K562 (cell line): Measurements from ENCODE around the gene CDKN2D. TPM values are rescaled to one million over a fixed set of nuclear protein-coding genes. Genes with fewer than 3 reads are reported as not detected.

Experiments used
- ATAC-seq: fragments of 200-7000 bp; cut with Tn5 transposase; 3 replicates; pipeline ENCODE4 v1.9.1; 2020; ENCODE audit warnings: moderate library complexity
- BruUV-seq: library from RNA; stranded (reverse); fragments of 400-500 nt; replicated peaks from 2 replicates; lab custom pipeline; 2021; lab: Mats Ljungman, UMichigan
- CTCF ChIA-PET: fragments of 300-600 bp; formaldehyde crosslinking; extraction: SDS; loops from one replicate; lab custom pipeline; 2021; ENCODE audit warnings: low intra/inter-chr PET ratio; lab: Yijun Ruan, JAX
- POLR2A ChIA-PET: fragments of 300-600, 350-650 bp; sonication (Branson Sonifier 250); formaldehyde crosslinking; extraction: SDS; loops from one replicate; lab custom pipeline; 2021; ENCODE audit warnings: antibody characterized with exemption, inconsistent platforms; lab: Yijun Ruan, JAX
- DNase-seq, 4 experiments: peaks; one replicate each; pipeline versions ENCODE4 v3.0.0 to v3.0.0-alpha.2; 2011 to 2018; ENCODE audit warnings: low spot score in 3 of 4, mixed read lengths in 3 of 4; ENCODE audit errors: extremely low read depth in 1 of 4
- FAIRE-seq: peaks from 2 replicates; lab custom pipeline; 2011; peaks lifted over from hg19 to GRCh38; lab: Jason Lieb, UNC
- H2AFZ ChIP-seq: 2 replicates; pipeline ENCODE4 v1.6.0; 2011; ENCODE audit warnings: low read depth, low read length, control low read depth, inconsistent platforms
- H3K27ac ChIP-seq: fragments of 200-600 bp; 3 replicates; pipeline ENCODE4 v1.8.0; 2011; ENCODE audit warnings: low read depth, mild to moderate bottlenecking, control low read depth, inconsistent platforms, low read length, moderate library complexity, mixed read lengths; ENCODE audit errors: extremely low read depth
- H3K27me3 ChIP-seq, 2 experiments: fragments of 300-600 bp in 1 of 2; 2 replicates in 1 of 2; 3 replicates in 1 of 2; pipeline versions ENCODE4 v1.6.0 to v1.8.0; 2011; ENCODE audit warnings: inconsistent platforms in 2 of 2, low read length in 2 of 2, mild to moderate bottlenecking in 1 of 2, mixed read lengths in 1 of 2, moderate library complexity in 1 of 2; ENCODE audit not compliant: control insufficient read depth in 2 of 2, insufficient read depth in 2 of 2
- H3K36me3 ChIP-seq: fragments of 300-600 bp; 3 replicates; pipeline ENCODE4 v1.8.0; 2011; ENCODE audit warnings: mild to moderate bottlenecking, low read length, inconsistent platforms; ENCODE audit not compliant: control insufficient read depth, insufficient read depth
- H3K4me1 ChIP-seq, 2 experiments: fragments of 200-600 bp in 1 of 2; replicated peaks in 1 of 2; 2 replicates in 1 of 2; 3 replicates in 1 of 2; pipeline versions ENCODE4 v1.5.1 to v1.8.0; 2011; ENCODE audit warnings: inconsistent platforms in 2 of 2, low read length in 2 of 2, mild to moderate bottlenecking in 1 of 2, mixed read lengths in 1 of 2, moderate library complexity in 1 of 2; ENCODE audit not compliant: control insufficient read depth in 2 of 2, insufficient read depth in 2 of 2
- H3K4me2 ChIP-seq: 2 replicates; pipeline ENCODE4 v1.6.1; 2011; ENCODE audit warnings: low read length, control low read depth, inconsistent platforms, mixed read lengths; ENCODE audit not compliant: insufficient read depth
- H3K4me3 ChIP-seq: fragments of 200-600 bp; sonication (generic), shearing (Covaris generic); 2 replicates; pipeline ENCODE4 v1.5.1; 2016; ENCODE audit warnings: control low read depth, inconsistent platforms
- H3K79me2 ChIP-seq: fragments of 200-600 bp; 3 replicates; pipeline ENCODE4 v1.8.0; 2011; ENCODE audit warnings: low read length, inconsistent platforms; ENCODE audit not compliant: control insufficient read depth, insufficient read depth
- H3K9ac ChIP-seq, 2 experiments: 2 replicates each; pipeline versions ENCODE4 v1.6.0 to v1.6.1; 2011; ENCODE audit warnings: low read depth in 2 of 2, low read length in 2 of 2, control low read depth in 1 of 2, inconsistent platforms in 1 of 2, mild to moderate bottlenecking in 1 of 2, mixed read lengths in 1 of 2; ENCODE audit not compliant: insufficient read depth in 1 of 2
- H3K9me1 ChIP-seq: one replicate; pipeline ENCODE4 v1.6.0; 2011; ENCODE audit warnings: inconsistent platforms, mild to moderate bottlenecking, low read length, moderate library complexity; ENCODE audit not compliant: control insufficient read depth, insufficient read depth
- H3K9me3 ChIP-seq: replicated peaks from 2 replicates; pipeline ENCODE4 v1.5.1; 2011; ENCODE audit warnings: low read depth, low read length, inconsistent platforms; ENCODE audit not compliant: control insufficient read depth, insufficient read depth
- H4K20me1 ChIP-seq: replicated peaks from 2 replicates; pipeline ENCODE4 v1.6.1; 2011; ENCODE audit warnings: low read length, inconsistent platforms, mixed read lengths; ENCODE audit not compliant: control insufficient read depth, insufficient read depth
- BRD9 ChIP-seq: fragments of 450-650 bp; IDR thresholded peaks from 2 replicates; pipeline ENCODE4 v1.6.1; 2018; ENCODE audit warnings: low read depth; ENCODE audit not compliant: partially characterized antibody
- CXXC5 ChIP-seq: fragments of 250-450 bp; sonication (Bioruptor Pico); IDR thresholded peaks from 2 replicates; pipeline ENCODE4 v1.8.0; 2022; ENCODE audit warnings: inconsistent platforms, mild to moderate bottlenecking, moderate library complexity
- ETV1 ChIP-seq: fragments of 450-650 bp; conservative IDR thresholded peaks from 2 replicates; pipeline ENCODE4 v1.6.1; 2016; ENCODE audit warnings: missing genetic modification characterization, control low read depth, low read depth, missing compliant biosample characterization
- GABPA ChIP-seq: fragments of 200-800 bp; sonication (Bioruptor generic); conservative IDR thresholded peaks from 2 replicates; pipeline ENCODE4 v1.6.1; 2016; ENCODE audit warnings: low read depth, missing genetic modification characterization, missing compliant biosample characterization
- GATA2 ChIP-seq: sonication (generic); formaldehyde crosslinking; IDR thresholded peaks from 2 replicates; pipeline ENCODE4 v1.4.0; 2020; ENCODE audit warnings: mild to moderate bottlenecking, missing genetic modification reagents
- ID3 ChIP-seq, 2 experiments: fragments of 250-450 bp in 1 of 2; fragments of 450-650 bp in 1 of 2; sonication (Bioruptor Pico) in 1 of 2; IDR thresholded peaks; 2 replicates each; pipeline versions ENCODE4 v1.6.1 to v1.8.0; 2016 to 2021; ENCODE audit warnings: mild to moderate bottlenecking in 2 of 2, moderate library complexity in 2 of 2, missing compliant biosample characterization in 1 of 2, missing genetic modification characterization in 1 of 2
- MAFF ChIP-seq: IDR thresholded peaks from 2 replicates; pipeline ENCODE4 v1.6.1; 2012; ENCODE audit warnings: low read length, improper control_type of control experiment
- NRF1 ChIP-seq, 2 experiments: fragments of 450-650 bp; IDR thresholded peaks in 1 of 2; conservative IDR thresholded peaks in 1 of 2; 2 replicates each; pipeline ENCODE4 v1.6.1; 2014; ENCODE audit warnings: mild to moderate bottlenecking in 2 of 2
- SMAD4 ChIP-seq: fragments of 250-450 bp; sonication (Bioruptor Pico); conservative IDR thresholded peaks from 2 replicates; pipeline ENCODE4 v1.8.0; 2021; ENCODE audit warnings: inconsistent platforms, mild to moderate bottlenecking, moderate library complexity
- TEAD4 ChIP-seq, 2 experiments: sonication (generic) in 1 of 2; formaldehyde crosslinking in 1 of 2; IDR thresholded peaks; 2 replicates each; pipeline versions ENCODE4 v1.6.1 to v1.8.0; 2012 to 2022; ENCODE audit warnings: borderline replicate concordance in 1 of 2, inconsistent platforms in 1 of 2, low read length in 1 of 2, mild to moderate bottlenecking in 1 of 2, missing genetic modification reagents in 1 of 2
- THAP7 ChIP-seq: fragments of 250-450 bp; sonication (Bioruptor Pico); IDR thresholded peaks from 2 replicates; pipeline ENCODE4 v1.5.0; 2021
- ZNF609 ChIP-seq: sonication (generic); formaldehyde crosslinking; IDR thresholded peaks from 2 replicates; pipeline ENCODE4 v1.8.1; 2023; ENCODE audit warnings: missing genetic modification reagents, mild to moderate bottlenecking, borderline replicate concordance
- ZNF696 ChIP-seq: fragments of 250-450 bp; sonication (Bioruptor Pico); conservative IDR thresholded peaks from 2 replicates; pipeline ENCODE4 v1.4.0; 2020; ENCODE audit warnings: mild to moderate bottlenecking, moderate library complexity
- ZNF766 ChIP-seq: fragments of 200-800 bp; sonication (Bioruptor generic); conservative IDR thresholded peaks from 2 replicates; pipeline ENCODE4 v1.6.1; 2016; ENCODE audit warnings: missing genetic modification characterization, missing compliant biosample characterization
- WGBS: fragments of 100-300 bp; shearing (Covaris generic); methylation state at CpG from one replicate; pipeline ENCODE4 v1.1.6; 2016; ENCODE audit warnings: low coverage, mixed read lengths; ENCODE audit not compliant: insufficient coverage; ENCODE audit errors: missing lambda C conversion rate; 5-methylcytosine and 5-hydroxymethylcytosine counted together
- in situ Hi-C: fragments of 300-500 bp; cut with MboI; formaldehyde crosslinking; loops from 4 replicates; pipeline ENCODE4 v1.15.0; 2018; ENCODE audit warnings: inconsistent platforms, mixed read lengths
- intact Hi-C: fragments of 100-400 bp; cut with micrococcal nuclease; formaldehyde crosslinking; loops from 2 replicates; pipeline ENCODE4 v1.14.2; 2022
- polyA plus RNA-seq, 8 experiments: library from polyadenylated mRNA; depleted of rRNA in 4 of 8; stranded (reverse) in 5 of 8; unstranded in 3 of 8; fragments of >200 nt; fragmentation: Nextera tagmentation in 2 of 8; fragmentation: Illumina TruSeq in 1 of 8; extraction: Ambion mirVana in 2 of 8; extraction: Trizol in 1 of 8; gene quantifications; 2 replicates each; pipeline versions ENCODE4 v1.2.1 to v1.2.3, GENCODE V29; 2011 to 2014; ENCODE audit warnings: inconsistent platforms in 1 of 8, missing spikeins in 1 of 8
- total RNA-seq, 7 experiments: library from RNA; depleted of rRNA in 6 of 7; stranded (reverse); fragments of >200 nt in 6 of 7; fragmentation: Illumina TruSeq in 2 of 7; extraction: Trizol in 2 of 7; gene quantifications; 2 replicates each; pipeline versions ENCODE4 v1.2.1 to v1.2.3, GENCODE V29; 2011 to 2021; ENCODE audit warnings: low replicate concordance in 1 of 7

CDKN2D gene
- total and polyA plus RNA-seq, 9 of the 15 experiments (the other 6 are each of a cell fraction or from before 2014, with no cell fraction given) = 0.41 to 8.2 (median 3.7) TPM

- H4K20me1 ChIP-seq = no peaks in the 10 kb centered on the region
- H3K9me1 ChIP-seq = no peaks in the 10 kb centered on the region
- peaks cover 0 to 4% of the 10 kb centered on the region in 2 experiments; a peak in 1 of 5 replicates for H3K27me3 ChIP-seq
- peak overlapping the region; percentile 91 for H3K27ac ChIP-seq
- no peak overlapping the region for H3K4me3 ChIP-seq
- peak overlapping the region; percentile 96 for H3K4me2 ChIP-seq
- H3K79me2 ChIP-seq = peaks cover 27% of the 10 kb centered on the region
- peaks cover 24 to 27% of the 10 kb centered on the region in 2 experiments for H3K4me1 ChIP-seq
- H3K9ac ChIP-seq = peak overlapping the region; percentile 84 to 90; a peak in 3 of 4 replicates
- FAIRE-seq (peak; percentile 66), DNase-seq (peak in 2 of 4 experiments; percentile 22 to 34), ATAC-seq (peak; percentile 8)
- peak overlapping the region; percentile 34; the same call in 1 of the 2 replicates for H2AFZ ChIP-seq
- 19% methylated on average over 9 of the region's 9 CpGs for WGBS
- H3K36me3 ChIP-seq = no peaks in the 10 kb centered on the region
- intact Hi-C loops = no loop called here
- CTCF ChIA-PET = no interaction called here
- in situ Hi-C loops = no loop called here
- H3K9me3 ChIP-seq = no peaks in the 10 kb centered on the region
- POLR2A ChIA-PET = interaction anchor here (0.6 to 2.3 kb wide), 4 partner anchors 13 to 167 kb away, joined by 3 to 18 read pairs (median 3); no protein-coding TSS in a partner anchor
- BruUV-seq = no TSS peak
- TF ChIP-seq ZNF766 (CRISPR knock-in tag) (peak; percentile 46; the same call in 1 of the 2 replicates), ZNF609 (CRISPR knock-in tag) (no peak), CXXC5 (peak; percentile 34), SMAD4 (0 out of 2 replicates have a peak, but pooled peaks have one; percentile 34), MAFF (0 out of 2 replicates have a peak, but pooled peaks have one; percentile 2), TEAD4 (IDR thresholded peaks at IDR 0.05; ENCODE audit: low read length) (peak; percentile 19; the same call in 1 of the 2 replicates), TEAD4 (CRISPR knock-in tag; IDR thresholded peaks at IDR 0.05; ENCODE audit: borderline replicate concordance) (no peak), NRF1 (conservative IDR thresholded peaks at IDR 0.05 in 1 of 2, IDR thresholded peaks at IDR 0.05 in 1 of 2) (peak; percentile 9 to 41; a peak in 2 of 4 replicates), ID3 (CRISPR knock-in tag; IDR thresholded peaks at IDR 0.05) (no peak), ID3 (tag; IDR thresholded peaks at IDR 0.05) (0 out of 2 replicates have a peak, but pooled peaks have one; percentile 1), ZNF696 (CRISPR knock-in tag) (no peak), ETV1 (peak; percentile 55; the same call in 1 of the 2 replicates), BRD9 (no peak), THAP7 (no peak), GATA2 (0 out of 2 replicates have a peak, but pooled peaks have one; percentile 30), GABPA (tag) (peak; percentile 62)
Measured at GRCh38 chr19:10604460-10604980, 35.7 kb upstream of the CDKN2D start.
